A549 treated with ZK216348 at 1 μM for 4 hours (cell line): Measurements from ENCODE around the gene NPIPA8. TPM values are rescaled to one million over a fixed set of nuclear protein-coding genes. Genes with fewer than 3 reads are reported as not detected.

Source experiments
- total RNA-seq: library from RNA; stranded (reverse); fragments of 200-300 nt; extraction: Qiagen RNA extraction; gene quantifications from 5 replicates; pipeline ENCODE4 v1.2.3, GENCODE V29; 2022; ENCODE audit warnings: low read depth

Gene NPIPA8
- total RNA-seq = 0.56 to 1.9 TPM (median 0.94 TPM) in 5 replicates

GRCh38 chr16:18336636-18337035 is at the start of gene NPIPA8:
NPIPA8 (minus strand) TSS chr16:18336736; CDS start chr16:18332662, 4,074 bp downstream.

Other genes with a start within 250 kb of the NPIPA8 start
- 104 to 118 TPM (median 110 TPM) in 5 replicates for gene NOMO2, start 225.4 kb upstream of the NPIPA8 start, total RNA-seq